Pons (tissue), 1 donor: ENCODE results near the gene LANCL1.
A peak's percentile ranks its signal among the peaks of the same experiment; 100 is the strongest.

Experiments used
- DNase-seq: peaks from one replicate; pipeline ENCODE4 v3.0.0-alpha.2; 2016; ENCODE audit warnings: low spot score

Gene LANCL1, protein sequence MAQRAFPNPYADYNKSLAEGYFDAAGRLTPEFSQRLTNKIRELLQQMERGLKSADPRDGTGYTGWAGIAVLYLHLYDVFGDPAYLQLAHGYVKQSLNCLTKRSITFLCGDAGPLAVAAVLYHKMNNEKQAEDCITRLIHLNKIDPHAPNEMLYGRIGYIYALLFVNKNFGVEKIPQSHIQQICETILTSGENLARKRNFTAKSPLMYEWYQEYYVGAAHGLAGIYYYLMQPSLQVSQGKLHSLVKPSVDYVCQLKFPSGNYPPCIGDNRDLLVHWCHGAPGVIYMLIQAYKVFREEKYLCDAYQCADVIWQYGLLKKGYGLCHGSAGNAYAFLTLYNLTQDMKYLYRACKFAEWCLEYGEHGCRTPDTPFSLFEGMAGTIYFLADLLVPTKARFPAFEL

DNA sequence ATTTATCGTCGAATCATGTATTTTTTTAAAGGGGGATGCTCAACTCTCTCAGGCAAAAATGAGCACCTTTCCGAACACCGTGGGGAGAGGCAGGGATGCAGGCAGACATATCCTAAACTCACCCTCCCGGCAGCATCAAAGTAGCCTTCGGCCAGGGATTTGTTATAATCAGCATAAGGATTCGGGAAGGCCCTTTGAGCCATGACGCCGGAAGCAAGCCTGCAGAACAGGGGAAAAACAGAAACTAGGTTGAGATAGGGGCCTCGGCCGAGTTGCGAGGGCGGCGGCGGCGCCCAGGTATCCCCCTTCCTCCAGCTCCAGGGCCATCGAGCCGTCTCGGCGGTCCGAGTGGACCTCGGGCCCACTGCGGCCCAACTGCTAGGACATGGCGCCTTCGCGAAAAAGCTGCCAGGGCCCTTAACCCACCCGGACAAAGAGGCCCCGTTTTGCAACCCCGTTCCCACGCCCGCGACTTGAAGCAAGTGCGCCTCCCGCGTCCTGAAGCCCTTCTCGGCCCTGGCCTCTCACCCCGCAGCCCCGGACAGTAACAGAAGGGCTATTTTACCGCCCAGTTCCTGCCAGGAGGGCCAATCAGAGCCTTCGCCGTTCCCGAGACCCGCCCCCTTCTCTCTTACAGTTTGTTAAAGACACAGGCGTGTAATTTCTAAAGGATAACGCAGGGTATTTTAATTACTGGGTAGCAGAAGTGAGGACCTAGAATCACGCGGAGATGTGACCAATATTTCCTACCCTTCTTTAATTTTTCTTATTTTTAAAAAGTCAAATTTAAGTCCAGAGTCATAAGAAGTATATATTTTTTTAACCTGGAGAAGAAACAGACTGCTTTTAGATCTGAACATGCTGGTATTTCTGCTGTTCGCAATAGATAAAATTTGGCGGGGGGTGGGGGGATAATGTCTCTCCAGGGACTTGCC lies at the start of gene LANCL1:
TSS of gene LANCL1 (minus strand) at position 566 of the 935 bp plus-strand sequence. CDS start at position 203, 363 bp downstream.
- peak; percentile 97 for DNase-seq

DNA sequence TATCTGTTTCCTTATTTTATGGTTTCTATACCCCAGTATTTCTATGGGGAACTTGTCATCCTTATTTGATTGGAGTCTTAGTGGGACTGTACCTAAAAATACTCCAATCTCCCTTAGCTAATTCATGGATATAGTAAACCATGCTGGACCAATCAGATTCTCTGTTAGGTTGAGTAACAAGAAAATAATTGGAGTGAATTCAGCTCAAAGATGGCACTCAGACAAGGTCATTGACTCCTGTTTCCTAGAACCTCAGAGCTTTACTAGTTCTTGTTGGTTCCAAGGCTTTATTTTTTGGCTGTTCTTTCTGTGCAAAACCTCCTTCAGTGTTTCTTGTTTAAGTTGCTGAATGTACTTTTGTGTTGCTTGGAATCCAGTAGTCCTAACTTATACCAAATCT lies 48.0 kb upstream of the LANCL1 start:
- no peak for DNase-seq

DNA sequence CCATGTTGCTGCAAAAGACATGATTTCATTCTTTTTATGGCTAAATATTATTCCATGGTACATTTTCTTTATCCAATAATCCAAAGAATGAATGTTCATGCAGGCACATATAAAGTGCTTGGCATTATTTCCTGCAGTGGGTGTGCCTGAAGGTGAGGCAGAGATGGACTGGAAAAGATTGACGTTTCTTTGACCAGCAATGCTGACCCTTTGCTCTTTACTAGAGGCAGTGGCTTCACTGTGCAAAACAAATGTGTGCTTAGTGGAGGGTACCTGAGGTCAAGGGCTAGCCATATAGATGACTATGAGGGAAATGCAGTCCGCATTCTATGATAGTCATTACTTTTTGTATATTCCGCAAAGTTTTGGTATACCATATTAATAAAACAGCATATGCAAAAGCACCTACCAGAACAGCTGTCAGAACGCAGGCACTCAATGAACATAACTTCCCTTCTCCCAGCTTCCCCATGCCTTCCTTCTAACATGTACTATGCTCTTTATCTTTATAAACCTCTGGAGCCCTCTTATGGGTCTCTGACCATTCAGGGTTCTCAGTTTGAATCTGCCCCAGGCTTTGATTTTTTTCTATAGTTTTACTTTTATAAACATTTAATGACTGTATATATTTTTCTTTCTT lies 47.2 kb upstream of the LANCL1 start:
- no peak for DNase-seq

DNA sequence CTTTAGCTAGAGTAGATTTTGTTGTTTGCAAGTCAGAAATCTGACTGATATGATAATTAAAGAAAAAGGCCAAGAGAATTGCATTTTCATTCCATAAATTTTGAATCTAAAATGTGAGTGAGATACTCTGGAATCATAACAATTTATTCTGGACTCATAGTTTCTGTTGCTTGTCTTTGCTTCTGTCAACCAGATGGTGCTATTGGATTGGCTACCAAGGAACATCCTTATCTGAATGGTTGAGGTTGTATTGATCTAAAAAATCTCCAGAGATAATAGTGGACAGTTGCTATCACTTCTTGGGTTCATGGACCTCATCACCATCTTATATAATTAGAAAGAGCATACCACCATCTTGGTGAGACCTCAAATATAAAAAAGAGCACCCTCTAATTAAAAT lies 45.8 kb upstream of the LANCL1 start:
- DNase-seq: peak; percentile 23

DNA sequence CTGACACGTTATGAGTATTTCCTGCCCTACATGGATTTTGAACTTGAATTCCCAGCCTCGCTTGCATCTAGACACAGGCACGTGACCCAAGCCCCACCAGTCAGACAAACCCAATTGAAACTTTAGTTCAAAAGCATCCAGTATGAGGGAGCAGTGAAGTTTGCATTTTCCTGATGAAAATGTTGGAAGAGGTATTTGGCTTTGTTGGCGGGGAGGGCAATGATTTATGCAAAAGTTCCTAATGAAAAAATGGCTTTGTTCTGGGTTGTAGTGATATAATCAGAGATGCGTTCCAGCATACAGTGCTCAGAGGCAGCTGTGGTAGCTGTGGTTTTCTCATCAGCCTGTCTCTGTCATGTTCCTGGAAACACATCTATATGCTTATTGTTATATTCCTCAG lies 43.0 kb upstream of the LANCL1 start:
- peak; percentile 51 for DNase-seq

DNA sequence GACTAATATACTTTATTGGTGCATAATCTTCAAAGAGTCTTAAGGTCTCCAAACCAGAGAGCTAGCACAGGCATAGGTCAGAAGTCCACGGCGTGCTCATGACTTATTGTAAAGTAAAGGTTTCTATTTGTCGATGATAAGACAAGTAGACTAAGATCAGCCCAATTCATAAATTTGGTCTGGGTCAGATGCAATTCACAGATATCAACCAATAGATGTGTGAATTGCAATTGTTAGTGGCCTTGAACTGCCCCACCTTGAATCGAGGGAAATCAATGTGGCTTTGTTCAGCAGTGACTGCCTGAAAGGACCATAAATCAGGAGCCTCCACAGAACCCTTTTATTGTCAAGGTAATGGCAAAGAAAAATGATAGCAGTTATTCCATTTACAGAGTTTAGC lies 40.7 kb upstream of the LANCL1 start:
- DNase-seq: no peak

DNA sequence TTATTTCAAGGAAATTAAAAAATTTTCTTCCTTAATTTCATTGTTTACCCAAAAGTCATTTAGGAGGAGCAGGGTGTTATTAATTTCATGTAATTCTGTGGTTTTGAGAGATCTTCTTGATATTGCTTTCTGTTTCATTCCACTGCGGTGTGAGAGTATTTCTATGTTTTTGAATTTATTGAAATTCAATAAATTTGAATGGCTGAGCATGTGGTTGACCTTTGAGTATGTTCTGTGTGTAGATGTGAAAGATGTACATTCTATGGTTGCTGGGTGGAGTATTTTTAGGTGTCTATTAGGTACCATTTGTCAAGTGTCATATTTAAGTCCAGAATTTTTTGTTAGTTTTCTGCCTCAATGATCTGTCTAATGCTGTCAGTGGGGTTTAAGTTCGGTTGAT lies 39.4 kb upstream of the LANCL1 start:
- DNase-seq: no peak

DNA sequence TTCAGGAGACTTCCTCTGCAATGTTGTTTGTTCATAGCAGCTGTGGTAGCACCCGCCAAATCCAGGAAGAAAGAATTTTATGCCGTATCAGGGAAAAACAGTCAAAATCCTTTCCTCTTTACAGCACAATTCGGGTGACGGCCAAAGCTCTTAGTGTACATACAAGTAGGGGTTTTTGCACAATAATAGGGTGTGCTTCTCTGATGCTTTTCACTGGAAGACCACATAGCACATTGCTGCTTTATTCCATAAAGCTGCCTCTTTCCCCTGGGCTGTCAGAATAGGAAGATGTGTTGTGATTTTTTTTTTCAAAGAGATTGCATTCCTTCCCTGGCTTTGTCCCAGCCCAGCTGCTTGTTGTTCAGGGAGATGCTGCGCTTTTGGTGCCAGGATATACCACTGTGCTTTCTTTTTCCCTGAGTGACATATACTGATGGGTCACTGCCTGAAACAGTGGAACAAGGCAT lies 27.2 kb upstream of the LANCL1 start:
- peak; percentile 99 for DNase-seq

DNA sequence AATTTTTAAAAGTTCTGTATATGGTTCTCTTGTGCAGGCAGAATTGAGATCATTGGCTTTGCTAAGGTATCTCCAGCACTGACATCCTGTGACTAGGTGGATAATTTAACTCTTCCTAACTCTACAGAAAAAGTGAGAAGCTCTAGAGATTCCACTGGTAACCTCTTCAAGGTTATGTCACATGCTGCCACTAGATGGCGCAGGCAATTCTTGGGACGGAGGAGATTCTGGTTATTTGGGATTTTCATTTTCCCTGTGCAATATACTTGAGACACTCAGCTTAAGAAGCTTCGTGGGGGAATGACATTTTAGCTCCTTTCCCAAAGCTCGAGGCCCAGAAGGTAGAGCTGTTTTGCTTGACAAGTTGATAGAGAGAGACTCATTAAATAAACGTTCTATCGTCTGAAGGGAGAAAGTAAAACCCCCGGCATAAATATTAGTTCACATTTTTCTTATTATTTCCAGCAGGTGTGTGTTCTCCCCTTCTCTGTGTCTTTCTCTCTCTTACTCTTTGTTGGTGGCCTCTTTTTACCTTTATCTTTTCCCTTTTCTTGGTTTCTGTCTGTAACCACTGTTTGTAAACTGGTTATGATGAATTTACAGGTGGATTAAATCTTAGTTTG lies 26.6 kb upstream of the LANCL1 start:
- DNase-seq: peak; percentile 93

DNA sequence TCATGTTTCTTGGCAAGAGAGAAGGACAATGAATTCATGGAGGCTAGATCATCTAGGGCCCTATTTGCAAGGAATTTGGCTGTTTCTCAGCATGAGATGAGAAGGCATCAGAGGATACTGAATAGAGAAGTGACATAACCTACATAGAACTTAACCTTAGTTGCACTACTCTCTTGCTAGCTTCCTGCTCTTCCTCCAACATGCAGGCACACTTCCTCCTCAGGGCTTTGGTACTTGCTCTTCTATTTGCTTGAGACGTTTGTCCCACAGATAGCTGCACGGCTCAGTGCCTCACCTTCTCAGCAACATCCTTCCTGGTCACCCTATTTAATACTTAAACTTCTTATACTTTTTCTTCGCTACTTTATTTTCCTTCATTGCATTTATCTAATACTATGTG lies 20.0 kb upstream of the LANCL1 start:
- DNase-seq: no peak

DNA sequence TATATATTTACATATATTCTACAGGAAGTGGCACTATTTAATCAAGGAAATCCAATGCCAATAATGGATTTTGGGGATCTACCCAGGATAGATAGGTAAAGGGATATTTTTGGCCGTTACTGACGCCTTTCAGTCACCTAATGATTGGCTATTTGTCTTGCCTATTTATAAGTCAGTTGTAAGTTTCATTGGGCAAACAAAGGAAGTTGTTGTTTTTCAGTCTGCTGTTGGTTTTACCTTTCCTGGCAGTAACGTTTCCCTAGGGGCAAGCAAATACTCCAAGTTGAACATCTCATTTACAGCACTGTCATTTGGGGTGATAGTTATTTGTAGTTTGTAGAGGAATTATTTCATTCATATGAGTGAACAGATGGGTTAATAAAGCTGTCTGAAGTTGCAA lies 17.0 kb upstream of the LANCL1 start:
- no peak for DNase-seq

DNA sequence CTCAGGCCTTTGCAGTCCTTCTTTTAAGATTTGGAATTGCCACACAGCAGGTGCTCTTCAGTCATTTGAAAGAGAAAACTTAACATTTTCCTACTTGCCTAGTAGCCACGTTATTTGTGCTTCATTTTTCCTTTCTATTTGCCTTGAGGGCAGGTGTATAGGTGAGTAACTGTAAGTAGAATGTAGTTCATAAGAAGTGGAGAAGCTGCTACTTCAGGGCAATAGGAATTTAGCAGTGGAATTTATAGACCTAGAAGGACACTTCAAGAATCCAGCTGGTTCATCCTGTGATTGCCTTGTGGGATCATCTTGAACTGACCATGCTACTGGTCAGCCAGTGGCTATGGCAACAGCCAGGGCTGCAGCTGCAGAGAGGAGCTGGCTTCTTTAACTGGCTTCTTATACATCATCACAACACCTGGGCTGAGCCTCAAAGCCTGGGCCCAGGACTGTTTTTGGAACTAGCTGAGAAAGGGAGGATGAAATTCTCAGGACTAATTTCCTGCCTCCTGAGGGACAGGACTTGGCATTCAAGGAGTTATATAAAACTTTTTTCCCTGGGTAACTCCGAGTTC lies 5.1 kb upstream of the LANCL1 start:
- DNase-seq: no peak

DNA sequence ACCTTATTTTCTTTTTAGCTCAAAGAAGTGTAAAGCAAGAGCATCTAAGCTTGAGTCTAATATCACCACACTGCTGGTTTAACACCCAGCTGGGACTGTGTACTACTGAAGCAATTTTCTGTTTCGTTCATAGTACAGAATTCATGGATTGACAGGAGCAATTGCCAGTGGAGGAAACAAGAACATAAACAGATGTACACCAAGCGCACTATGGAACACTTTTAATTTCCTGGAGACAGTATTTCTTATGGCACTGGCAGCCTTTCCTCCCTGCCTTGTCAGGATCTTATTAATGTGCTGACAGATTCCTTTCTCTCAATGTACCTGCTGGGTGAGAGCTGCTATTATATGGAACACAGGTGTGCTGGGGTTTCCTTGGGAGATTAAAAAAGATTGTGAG lies 4.2 kb upstream of the LANCL1 start:
- DNase-seq: no peak

DNA sequence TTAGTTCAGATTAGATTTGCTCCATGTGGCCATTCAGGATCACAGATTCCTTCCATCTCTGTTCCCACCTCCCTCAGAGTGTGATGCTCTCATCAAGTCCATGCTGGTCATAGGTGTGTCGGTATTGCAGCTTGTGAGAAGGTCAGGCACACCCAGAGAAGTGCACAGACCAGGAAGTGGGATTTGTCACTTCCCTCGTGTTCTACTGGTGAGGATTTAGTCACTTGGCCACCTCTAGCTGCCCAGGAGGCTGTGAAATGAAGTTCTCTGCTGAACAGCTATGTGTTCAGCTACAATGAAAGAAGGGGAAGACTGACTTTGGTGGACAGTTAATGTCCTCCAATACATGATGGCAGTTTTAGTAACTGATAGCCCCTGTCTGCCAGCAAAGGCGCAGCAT lies 3.5 kb upstream of the LANCL1 start:
- no peak for DNase-seq

DNA sequence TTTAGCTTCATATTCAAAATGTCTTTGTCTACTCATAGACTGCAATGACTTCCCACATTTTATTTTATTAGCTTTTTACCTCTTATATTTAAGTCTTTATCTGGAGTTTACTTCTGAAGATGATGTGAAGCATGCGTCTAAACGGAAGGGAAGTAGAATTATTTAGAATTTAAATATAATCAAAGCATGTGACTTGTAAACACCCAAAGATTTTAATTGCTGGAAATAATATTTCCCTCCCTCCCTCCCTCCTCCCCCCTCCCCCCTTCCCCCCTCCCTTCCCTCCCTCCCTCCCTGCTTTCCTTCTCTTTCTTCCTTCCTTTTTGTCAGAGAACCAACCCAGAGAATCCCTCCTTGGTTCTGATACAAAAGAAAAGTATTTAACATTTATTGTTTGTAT lies 2.1 kb upstream of the LANCL1 start:
- no peak for DNase-seq

DNA sequence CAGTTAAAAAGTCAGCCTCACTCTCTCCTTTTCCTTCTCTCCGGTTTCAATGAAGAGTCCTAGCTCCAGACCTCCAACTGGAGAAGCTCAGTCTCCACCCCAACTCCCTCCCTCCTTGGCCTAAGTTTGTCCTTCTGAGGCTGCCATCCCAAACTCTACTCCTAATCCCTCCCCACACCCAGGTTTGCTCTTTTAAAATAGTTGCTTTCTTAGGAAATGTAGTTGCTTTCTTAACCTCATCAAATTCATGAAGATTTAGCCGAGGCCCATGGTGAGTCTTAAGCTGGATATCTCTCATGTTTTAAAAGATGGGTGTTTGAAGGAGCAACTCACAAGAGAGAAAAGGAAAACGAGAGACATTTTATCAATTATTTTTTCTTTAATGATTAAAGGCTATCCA lies 937 bp upstream of the LANCL1 start:
- no peak for DNase-seq

DNA sequence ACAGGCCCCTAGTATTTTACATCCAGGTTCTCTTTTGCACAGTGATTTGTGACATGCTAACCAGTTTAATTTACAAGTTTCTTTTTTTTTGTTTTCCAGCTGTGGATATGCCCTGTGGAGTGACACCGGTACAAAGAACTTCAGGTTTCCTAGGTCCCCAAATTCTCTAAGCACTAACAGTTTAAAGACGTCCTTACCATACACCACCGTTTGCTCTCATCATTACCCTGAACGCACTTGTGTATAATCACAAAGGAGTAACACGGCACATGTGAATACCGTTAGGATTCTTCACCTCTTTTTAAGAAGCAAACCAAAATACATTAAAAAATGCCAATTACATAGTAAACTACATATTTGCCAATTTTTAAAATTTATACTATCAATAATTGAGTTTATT lies 853 bp downstream of the LANCL1 start:
- no peak for DNase-seq

DNA sequence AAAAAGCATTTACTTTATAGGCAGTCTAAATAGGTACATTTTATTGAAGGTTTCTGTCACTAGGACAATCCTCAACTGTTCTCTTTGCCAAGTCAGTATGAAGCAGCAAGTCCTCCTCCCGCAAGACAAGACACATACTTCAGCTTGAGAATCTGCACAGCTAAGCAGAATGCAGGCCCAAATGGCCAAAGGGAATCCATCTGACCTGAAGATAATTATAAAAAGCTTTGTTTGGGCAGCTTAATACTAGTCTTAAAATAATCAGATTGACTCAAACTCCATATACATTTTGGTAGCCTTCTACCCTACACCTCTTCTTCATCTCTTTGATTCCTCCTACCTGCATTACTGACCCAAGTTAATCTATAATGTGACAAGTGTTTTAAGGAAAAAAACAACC lies 1.8 kb downstream of the LANCL1 start:
- peak; percentile 68 for DNase-seq

DNA sequence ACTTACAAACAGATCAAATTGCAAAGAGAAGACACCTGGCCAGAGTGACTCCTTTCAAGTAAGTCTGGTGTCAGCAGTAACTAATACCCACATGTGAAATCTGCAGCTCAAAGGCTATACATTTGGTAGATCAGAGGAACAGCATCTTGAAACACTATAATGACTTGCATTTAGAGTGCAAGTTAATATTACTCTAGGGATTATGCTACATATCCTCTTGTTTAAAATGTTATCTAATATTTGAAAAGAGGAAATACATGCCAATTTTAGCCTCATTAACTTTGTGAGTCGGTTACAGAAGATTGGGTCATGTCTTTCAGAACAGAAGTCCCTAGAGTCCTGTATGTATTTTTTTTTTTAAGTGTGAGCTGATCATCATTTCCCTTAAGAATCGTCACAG lies 15.2 kb downstream of the LANCL1 start:
- no peak for DNase-seq

DNA sequence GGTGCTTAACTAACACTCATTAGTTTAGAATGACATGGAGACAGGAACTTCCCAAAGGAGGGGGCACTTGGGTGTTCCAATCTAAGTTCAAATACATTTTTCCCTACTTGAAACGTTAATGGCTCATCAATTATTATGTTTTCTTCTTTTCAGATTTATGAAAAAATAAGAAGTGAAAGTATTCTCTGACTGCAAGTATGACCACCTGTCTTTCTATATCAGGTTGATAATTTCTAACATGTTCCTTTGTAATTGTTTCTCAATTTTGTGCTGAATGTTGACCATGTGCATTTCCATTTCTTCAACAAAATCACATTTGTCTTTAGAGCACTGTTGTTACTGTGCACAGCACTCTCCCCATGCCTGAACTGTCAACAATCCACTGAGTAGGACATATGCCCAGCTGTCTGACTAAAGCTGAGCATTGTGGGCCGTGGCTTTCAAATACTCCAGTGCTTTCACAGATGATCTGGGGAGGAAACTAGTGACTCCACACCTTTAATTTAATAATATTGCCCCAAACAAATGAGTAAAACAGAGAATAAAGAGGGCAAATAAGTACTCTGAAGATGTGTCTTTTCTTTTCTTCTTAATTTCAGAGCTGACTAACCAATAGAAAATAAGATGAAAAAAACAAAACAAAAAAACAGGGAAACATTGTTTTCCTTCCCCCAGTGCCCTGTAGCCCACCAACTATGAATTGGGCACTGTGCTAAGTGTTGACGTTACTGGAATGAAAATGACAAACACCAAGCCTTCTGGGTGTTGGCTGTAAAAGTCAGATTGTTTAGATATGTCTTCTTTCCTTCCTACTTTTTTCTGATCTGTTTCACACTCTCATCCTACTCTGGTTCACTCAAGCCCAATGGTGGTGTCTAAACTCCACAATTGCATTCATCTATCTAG lies 16.0 kb downstream of the LANCL1 start:
- peak; percentile 94 for DNase-seq

DNA sequence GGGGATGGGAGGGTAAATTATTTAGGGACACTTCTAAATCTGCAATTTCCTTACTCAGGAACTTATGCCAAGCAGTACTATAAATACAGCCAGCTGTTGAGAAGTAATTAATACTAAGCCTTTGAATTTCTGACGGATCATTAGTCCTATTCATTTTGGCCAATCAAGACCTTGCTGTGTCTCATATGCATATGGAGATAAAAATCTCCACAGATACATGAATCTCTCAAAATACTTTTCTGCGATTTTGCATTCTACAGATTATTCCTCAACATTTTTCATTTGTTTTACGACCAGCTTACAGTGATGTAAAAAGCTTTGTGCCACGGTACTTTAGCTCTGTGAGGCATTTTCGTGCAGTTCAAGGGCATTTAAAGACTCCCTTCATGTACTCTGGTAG lies 16.7 kb downstream of the LANCL1 start:
- no peak for DNase-seq
